T-helper 2 cell treated with Interferon-gamma antibody and Interleukin-4, amounts not matched to agents 100 ng/mL and 5 ng/mL, for 36 hours (primary cell): Measurements from ENCODE around the gene A4GNT. TPM values are rescaled to one million over a fixed set of nuclear protein-coding genes. Genes with fewer than 3 reads are reported as not detected.
"Not testable (repeated sequence)": the region's sequence is repeated elsewhere in the genome, so short reads cannot be mapped to it uniquely, and the experiment has no call there.

Experiments used
- intact Hi-C: fragments of 100-400 bp; cut with micrococcal nuclease; formaldehyde crosslinking; loops from one replicate; pipeline ENCODE4 v1.15.1; 2023
- total RNA-seq: library from RNA; stranded (reverse); gene quantifications from 2 replicates; pipeline ENCODE4 v1.2.3, GENCODE V29; 2022

A4GNT gene
- total RNA-seq = not detected in 2 replicates

DNA sequence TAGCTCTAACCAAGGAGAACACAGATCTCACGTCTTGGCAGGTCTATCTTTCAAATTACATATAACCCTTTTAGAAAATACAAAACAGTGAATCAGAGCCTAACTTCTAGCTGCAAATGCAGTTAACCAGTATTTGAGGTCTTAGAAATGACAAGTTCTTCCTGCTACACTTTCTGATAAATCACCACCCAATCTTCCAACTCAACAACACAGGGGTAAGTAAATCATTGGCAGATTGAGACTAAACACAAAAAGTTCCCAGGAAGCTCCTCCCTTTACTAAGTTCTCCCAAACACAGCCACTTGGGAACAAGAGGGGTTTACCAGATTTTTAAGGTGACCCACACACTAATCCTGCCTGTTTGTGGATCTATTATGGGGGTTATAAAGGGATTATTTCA lies at the start of gene A4GNT:
Gene A4GNT, minus strand, starts transcription at position 152 of the 400 bp plus-strand sequence. CDS start 1,134 bp downstream, outside the sequence.
- intact Hi-C loops = no loop called here

DNA sequence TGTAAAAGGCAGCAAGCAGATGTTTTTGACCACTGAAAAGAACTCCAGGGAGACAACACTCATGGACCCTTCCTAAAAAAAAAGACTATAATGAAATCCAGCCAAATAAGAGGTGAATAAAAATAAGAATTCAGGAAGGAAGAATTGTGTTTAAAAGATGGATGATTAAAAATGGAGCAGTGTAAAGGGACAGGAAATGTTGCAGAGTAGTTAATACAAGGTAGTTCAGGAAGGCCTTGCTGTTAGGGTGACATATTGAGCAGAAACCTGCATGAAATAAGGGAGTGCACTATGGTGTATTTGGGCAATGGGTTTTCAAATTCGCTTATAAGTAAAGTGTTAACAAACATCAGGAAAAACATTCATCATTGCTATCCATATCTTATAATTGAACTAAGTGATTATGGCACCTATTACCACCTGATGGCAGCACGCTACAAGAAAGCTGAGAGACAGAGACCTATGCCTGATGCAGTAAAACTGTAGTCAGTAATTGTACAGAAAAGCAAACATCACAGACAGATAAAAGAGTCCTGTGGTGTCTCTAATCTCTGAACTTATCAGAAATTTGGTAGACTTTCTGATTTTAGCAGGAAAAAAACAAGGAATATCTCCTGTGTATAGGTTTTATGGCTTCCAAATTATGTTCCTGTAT lies 48.3 kb upstream of the A4GNT start:
- intact Hi-C loops = loop anchor here (5.0 to 10.0 kb wide), 3 partner anchors 254 to 734 kb away; partner anchors contain the start of genes CEP70 and ESYT3

- intact Hi-C loops = loop anchor here (1.0 to 5.0 kb wide), 4 partner anchors 13 to 763 kb away; partner anchors contain the start of genes ARMC8 and PIK3CB
These were observed 42.4 kb upstream of the A4GNT start, which contains the start of gene DBR1 for GRCh38 chr3:138174421-138175131. Gene DBR1 (minus strand): TSS chr3:138174921. CDS start chr3:138174795, 126 bp downstream.

DNA sequence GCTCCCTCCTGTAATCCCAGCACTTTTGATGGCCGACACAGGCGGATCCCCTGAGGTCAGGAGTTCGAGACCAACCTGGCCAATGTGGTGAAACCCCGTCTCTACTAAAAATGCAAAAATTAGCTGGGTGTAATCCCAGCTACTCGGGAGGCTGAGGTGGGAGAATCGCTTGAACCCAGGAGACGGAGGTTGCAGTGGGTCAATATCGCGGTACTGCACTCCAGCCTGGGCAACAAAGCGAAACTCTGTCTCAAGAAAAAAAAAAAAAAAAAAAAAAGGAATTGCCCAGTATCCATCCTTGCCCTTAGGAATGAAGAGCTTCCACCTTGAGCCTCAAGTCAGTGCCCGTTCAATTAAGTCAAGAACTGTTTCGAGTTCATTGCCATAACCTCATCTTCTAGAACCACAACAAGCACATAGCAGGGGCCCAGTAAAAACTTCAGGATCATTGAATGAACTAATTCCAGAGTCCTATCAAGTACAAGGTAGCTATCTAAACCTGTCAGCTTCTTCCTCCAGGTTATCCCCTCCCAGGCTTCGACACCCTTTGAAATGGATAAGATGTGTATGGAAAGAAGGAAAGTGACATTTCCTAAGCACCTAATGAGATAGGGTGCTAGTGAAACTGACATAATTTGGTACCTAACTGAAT lies 41.7 kb upstream of the A4GNT start:
- intact Hi-C loops = loop anchor here (1.0 to 5.0 kb wide), 4 partner anchors 13 to 763 kb away; partner anchors contain the start of genes ARMC8 and PIK3CB

GRCh38 chr3:138172625-138173024 lies 40.4 kb upstream of the A4GNT start:
- intact Hi-C loops = loop anchor here (5.0 kb wide), 3 partner anchors 105 to 765 kb away; partner anchors contain the start of gene PIK3CB

- intact Hi-C loops = no loop called here
These were observed 32.9 kb upstream of the A4GNT start for GRCh38 chr3:138165061-138165460.

GRCh38 chr3:138157743-138158142 lies 25.6 kb upstream of the A4GNT start:
- intact Hi-C loops = no loop called here

DNA sequence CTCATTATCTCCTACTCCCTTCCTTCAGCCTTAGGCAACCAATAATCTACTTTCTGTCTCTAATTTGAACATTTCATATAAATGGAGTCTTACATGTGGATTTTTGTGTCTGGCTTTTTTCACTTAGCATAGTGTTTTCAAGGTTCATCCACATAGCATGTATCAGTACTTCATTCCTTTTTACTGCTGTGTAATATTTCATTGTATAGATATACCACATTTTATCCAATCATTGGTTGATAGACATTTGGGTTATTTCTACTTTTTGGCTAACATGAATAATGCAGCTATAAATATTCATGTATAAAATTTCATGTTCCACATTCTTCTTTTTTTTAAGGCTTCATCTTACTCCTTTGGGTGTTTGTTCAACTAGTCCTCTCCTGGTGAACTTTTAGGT lies 22.3 kb upstream of the A4GNT start:
- intact Hi-C loops = no loop called here

DNA sequence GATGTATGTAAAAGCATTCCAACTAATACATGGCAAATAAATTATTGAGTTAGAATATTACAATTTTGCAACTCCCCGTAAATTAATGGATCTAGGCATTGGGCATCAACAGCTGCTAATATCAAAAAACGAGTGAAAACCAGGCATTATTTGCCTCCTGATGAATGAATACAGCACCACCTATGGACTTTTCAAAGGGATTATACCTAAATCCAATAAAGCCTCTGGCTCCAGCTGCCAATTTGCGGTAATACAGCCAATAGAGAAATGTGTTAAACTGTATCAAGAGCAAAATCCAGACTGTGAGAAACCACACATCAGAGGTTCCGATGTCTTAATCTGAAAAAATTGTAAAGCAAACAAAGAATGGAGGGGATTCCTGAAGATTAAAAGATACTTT lies 16.3 kb upstream of the A4GNT start:
- intact Hi-C loops = no loop called here

GRCh38 chr3:138142181-138142580 lies 10.0 kb upstream of the A4GNT start:
- intact Hi-C loops = not testable (repeated sequence)

- intact Hi-C loops = no loop called here
These were observed 8.8 kb upstream of the A4GNT start for GRCh38 chr3:138140940-138141339.

GRCh38 chr3:138139691-138140090 lies 7.5 kb upstream of the A4GNT start:
- intact Hi-C loops = no loop called here

GRCh38 chr3:138137861-138138260 lies 5.7 kb upstream of the A4GNT start:
- intact Hi-C loops = no loop called here

DNA sequence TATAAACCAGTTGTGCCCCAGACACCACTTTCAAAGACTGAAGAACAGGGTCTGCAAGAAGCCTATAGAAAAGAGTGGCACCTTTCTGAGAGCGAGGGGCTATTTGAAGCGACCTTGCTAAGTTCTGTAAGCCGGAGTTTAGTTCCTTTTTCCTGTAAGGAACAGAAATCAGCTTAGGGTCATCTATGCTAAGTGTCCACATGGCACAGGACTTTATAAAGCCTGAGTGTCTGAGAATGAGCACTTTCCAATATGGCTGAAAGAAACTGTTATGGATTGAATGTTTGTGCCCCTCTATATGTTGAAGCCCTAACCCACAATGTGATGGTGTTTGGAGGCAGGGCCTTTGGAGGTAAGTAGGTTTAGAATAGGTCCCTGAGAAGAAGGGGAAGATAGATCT lies 4.0 kb upstream of the A4GNT start:
- intact Hi-C loops = no loop called here

DNA sequence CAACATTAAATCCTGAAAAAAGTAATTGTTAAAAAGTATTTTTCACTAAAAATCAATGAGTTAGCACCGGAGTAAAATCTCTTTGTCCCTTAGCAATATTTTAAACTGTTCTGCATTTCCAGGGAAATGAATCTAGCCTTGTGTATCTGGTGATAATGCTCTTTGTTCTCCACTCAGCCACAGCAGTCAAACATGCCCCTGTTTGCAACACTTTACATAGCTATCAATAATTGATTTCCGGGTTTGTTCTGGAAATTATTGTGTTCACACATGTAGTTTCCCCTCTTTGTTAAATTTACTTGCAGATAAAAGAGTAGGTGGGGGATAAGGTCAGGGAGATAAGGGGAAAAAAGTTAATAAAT lies 3.6 kb upstream of the A4GNT start:
- intact Hi-C loops = no loop called here

DNA sequence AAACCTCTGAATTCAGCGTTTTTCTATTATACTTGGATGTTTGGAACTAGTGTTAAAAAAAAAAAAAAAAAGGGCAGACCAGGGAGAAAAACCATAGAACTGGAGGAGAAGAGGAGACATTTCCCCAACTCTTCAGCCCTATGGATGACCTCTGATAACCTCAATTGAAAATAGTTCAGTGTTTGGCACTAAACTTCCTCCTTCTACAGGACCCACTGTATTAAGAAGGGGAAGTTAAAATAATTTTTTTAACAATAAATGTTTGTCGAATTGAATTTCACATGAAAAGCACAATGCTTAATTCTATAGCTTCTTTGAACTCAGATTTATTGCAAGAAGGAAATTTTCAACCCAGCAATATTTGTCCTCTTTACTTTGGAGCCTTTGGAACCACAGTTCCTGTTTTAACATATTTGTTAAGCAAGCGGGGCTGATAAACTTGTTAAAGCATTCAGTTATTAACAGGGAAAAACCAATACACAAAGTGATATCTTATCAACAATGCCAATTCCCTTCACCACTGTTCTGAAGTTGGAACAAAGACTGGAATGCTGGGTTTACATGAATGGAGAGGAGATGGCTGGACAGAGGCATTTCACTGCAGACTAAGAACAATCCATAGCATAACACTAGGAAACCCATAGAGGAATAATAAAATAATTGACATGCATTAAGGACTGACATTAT lies 3.1 kb upstream of the A4GNT start:
- intact Hi-C loops = no loop called here

- intact Hi-C loops = no loop called here
These were observed 4.4 kb downstream of the A4GNT start for GRCh38 chr3:138127636-138128365.

DNA sequence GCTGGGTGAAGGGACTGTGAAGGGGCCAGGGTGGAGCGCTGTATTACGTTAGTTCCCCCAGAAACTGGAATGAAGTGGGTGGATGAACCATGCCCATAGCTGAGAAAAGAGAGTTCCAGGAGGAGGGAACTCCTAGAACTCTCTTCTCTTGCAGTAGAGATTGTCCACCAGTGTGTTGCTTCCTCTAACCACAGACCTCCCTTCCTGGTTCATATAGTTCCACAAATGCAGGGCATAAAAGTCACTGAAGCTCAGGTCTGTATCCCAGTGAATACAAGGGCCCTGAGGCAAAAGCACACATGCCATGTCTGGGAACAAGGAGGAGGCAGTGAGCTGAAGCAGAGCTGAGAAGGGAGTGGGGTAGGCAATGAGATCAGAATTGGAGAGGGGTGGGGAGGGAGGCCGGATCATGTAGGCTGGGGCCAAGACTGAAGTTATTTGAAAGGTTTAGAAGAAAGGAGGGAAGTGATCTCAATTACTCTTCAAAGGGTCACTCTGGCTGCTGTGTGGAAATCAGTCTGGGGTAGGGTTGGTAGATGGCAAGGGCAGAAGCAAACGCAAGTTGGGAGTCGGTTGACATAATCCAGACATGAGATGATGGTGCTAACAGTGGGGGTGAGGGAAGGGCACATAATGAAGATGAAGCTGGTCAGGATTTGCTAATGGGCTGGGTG lies 6.5 kb downstream of the A4GNT start:
- intact Hi-C loops = no loop called here

GRCh38 chr3:138124706-138125355 lies 7.4 kb downstream of the A4GNT start:
- intact Hi-C loops = no loop called here

GRCh38 chr3:138124188-138124587 lies 8.0 kb downstream of the A4GNT start:
- intact Hi-C loops = no loop called here
